Measurements from ENCODE around the gene UBTD2. TPM values are rescaled to one million over a fixed set of nuclear protein-coding genes. Genes with fewer than 3 reads are reported as not detected.

UBTD2 gene
- total RNA-seq, 1 donor from 2014 or later: 9.0 TPM

- no peak for ATAC-seq (ENCODE audit: low read depth)
- H3K4me3 Mint-ChIP-seq: no peak overlapping the region
- no peaks in the 10 kb centered on the region for H3K27me3 Mint-ChIP-seq
- H3K9me3 Mint-ChIP-seq: peaks cover 9% of the 10 kb centered on the region
- ChIA-PET CTCF (no interaction called here), POLR2A (no interaction called here)
- intact Hi-C loops (cut with micrococcal nuclease): no loop called here
- TF ChIP-seq CTCF (IDR thresholded peaks at IDR 0.05): no peak
- peaks cover 62% of the 10 kb centered on the region for H3K36me3 Mint-ChIP-seq (ENCODE audit: low read depth)
- H3K27ac Mint-ChIP-seq: no peak overlapping the region
- no peak for DNase-seq
- H3K4me1 Mint-ChIP-seq: peaks cover 8% of the 10 kb centered on the region
Observed at GRCh38 chr5:172219296-172219695, 64.3 kb downstream of the UBTD2 start.

GRCh38 chr5:172216345-172216744, 67.2 kb downstream of the UBTD2 start:
- no peak overlapping the region for H3K27ac Mint-ChIP-seq
- peaks cover 67% of the 10 kb centered on the region for H3K36me3 Mint-ChIP-seq (ENCODE audit: low read depth)
- H3K4me3 Mint-ChIP-seq: no peak overlapping the region
- intact Hi-C loops (cut with micrococcal nuclease): no loop called here
- POLR2A ChIA-PET: no interaction called here
- no peaks in the 10 kb centered on the region for H3K4me1 Mint-ChIP-seq
- peaks cover 9% of the 10 kb centered on the region for H3K9me3 Mint-ChIP-seq
- no peaks in the 10 kb centered on the region for H3K27me3 Mint-ChIP-seq
- CTCF ChIA-PET: no interaction called here
- DNase-seq (no peak), ATAC-seq (ENCODE audit: low read depth) (no peak)
- no peak for TF ChIP-seq CTCF (IDR thresholded peaks at IDR 0.05)

GRCh38 chr5:172213126-172213525, 70.4 kb downstream of the UBTD2 start:
- Mint-ChIP-seq H3K4me1 (no peaks in the 10 kb centered on the region), H3K36me3 (ENCODE audit: low read depth) (peaks cover 50% of the 10 kb centered on the region)
- POLR2A ChIA-PET: interaction anchor here (0.6 kb wide), 1 partner anchor 26 kb away, joined by 3 read pairs; no protein-coding TSS in a partner anchor

GRCh38 chr5:172211676-172212075, 71.9 kb downstream of the UBTD2 start:
- no peak for TF ChIP-seq CTCF (IDR thresholded peaks at IDR 0.05)
- intact Hi-C loops (cut with micrococcal nuclease): no loop called here

More at GRCh38 chr5:172213126-172213525, 70.4 kb downstream of the UBTD2 start:
- no peaks in the 10 kb centered on the region for H3K27me3 Mint-ChIP-seq
- CTCF ChIA-PET: no interaction called here
- ATAC-seq (ENCODE audit: low read depth) (no peak), DNase-seq (no peak)
- intact Hi-C loops (cut with micrococcal nuclease): no loop called here
- no peaks in the 10 kb centered on the region for H3K9me3 Mint-ChIP-seq
- H3K27ac Mint-ChIP-seq: no peak overlapping the region
- no peak overlapping the region for H3K4me3 Mint-ChIP-seq
- no peak for TF ChIP-seq CTCF (IDR thresholded peaks at IDR 0.05)

GRCh38 chr5:172209714-172210113, 73.8 kb downstream of the UBTD2 start:
- POLR2A ChIA-PET: no interaction called here
- DNase-seq (no peak), ATAC-seq (ENCODE audit: low read depth) (no peak)
- no peak overlapping the region for H3K4me3 Mint-ChIP-seq
- intact Hi-C loops (cut with micrococcal nuclease): no loop called here
- H3K27me3 Mint-ChIP-seq: no peaks in the 10 kb centered on the region
- H3K27ac Mint-ChIP-seq: no peak overlapping the region
- CTCF ChIA-PET: no interaction called here
- peaks cover 26% of the 10 kb centered on the region for H3K36me3 Mint-ChIP-seq (ENCODE audit: low read depth)
- no peaks in the 10 kb centered on the region for H3K9me3 Mint-ChIP-seq
- no peaks in the 10 kb centered on the region for H3K4me1 Mint-ChIP-seq
- TF ChIP-seq CTCF (IDR thresholded peaks at IDR 0.05): no peak

More at GRCh38 chr5:172211676-172212075, 71.9 kb downstream of the UBTD2 start:
- Mint-ChIP-seq H3K4me3 (no peak overlapping the region), H3K9me3 (no peaks in the 10 kb centered on the region), H3K36me3 (ENCODE audit: low read depth) (peaks cover 39% of the 10 kb centered on the region), H3K27me3 (no peaks in the 10 kb centered on the region), H3K4me1 (no peaks in the 10 kb centered on the region), H3K27ac (no peak overlapping the region)
- ATAC-seq (ENCODE audit: low read depth) (no peak), DNase-seq (no peak)
- POLR2A ChIA-PET: no interaction called here
- CTCF ChIA-PET: interaction anchor here (1.2 kb wide), 1 partner anchor 23 kb away, joined by 4 read pairs; no protein-coding TSS in a partner anchor

All from activated B cell treated with CpG ODN at 0.5 μM for 24 hours (primary cell).